B cell (primary cell): ENCODE measurements around the gene SPOCK1.

ENCODE experiments used
- CTCF ChIP-seq: fragments of 200-600 bp; IDR thresholded peaks from one replicate; pipeline ENCODE4 v1.8.0; 2022; ENCODE audit warnings: antibody characterized with exemption, mild to moderate bottlenecking
- EZH2 ChIP-seq: IDR thresholded peaks from 2 replicates; pipeline ENCODE4 v1.6.1; 2012; ENCODE audit warnings: borderline replicate concordance, low read depth, mild to moderate bottlenecking, moderate library complexity, low read length; ENCODE audit not compliant: insufficient read depth, poor library complexity, severe bottlenecking

GRCh38 chr5:137199966-137200365 is 299.2 kb downstream of the SPOCK1 start:
- TF ChIP-seq CTCF (no peak), EZH2 (no peak)
